Activated CD4-positive, CD25-positive, alpha-beta regulatory T cell treated with anti-CD3 and anti-CD28 coated beads, Interleukin-2, amount 50 U/mL, for 72 hours (primary cell): ENCODE measurements around the gene MYCT1.
"Not testable (repeated sequence)": the region's sequence is repeated elsewhere in the genome, so short reads cannot be mapped to it uniquely, and the experiment has no call there.

Source experiments
- DNase-seq: peaks from one replicate; pipeline ENCODE4 v3.0.0; 2021

Gene MYCT1

GRCh38 chr6:152697634-152698033 lies at the start of gene MYCT1:
Gene MYCT1, plus strand, starts transcription at chr6:152697897. Its CDS starts 6 bp downstream, at chr6:152697903.
- no peak for DNase-seq

GRCh38 chr6:152648105-152648504 lies 49.6 kb upstream of the MYCT1 start:
- DNase-seq = no peak

GRCh38 chr6:152651986-152652385 lies 45.7 kb upstream of the MYCT1 start:
- DNase-seq = no peak

- DNase-seq = no peak
These were observed 35.9 kb upstream of the MYCT1 start for GRCh38 chr6:152661776-152662175.

GRCh38 chr6:152669895-152670294 lies 27.8 kb upstream of the MYCT1 start:
- no peak for DNase-seq

GRCh38 chr6:152671171-152671570 lies 26.5 kb upstream of the MYCT1 start:
- DNase-seq = no peak

GRCh38 chr6:152673236-152673635 lies 24.5 kb upstream of the MYCT1 start:
- no peak for DNase-seq

- DNase-seq = no peak
These were observed 17.5 kb upstream of the MYCT1 start for GRCh38 chr6:152680151-152680550.

GRCh38 chr6:152680879-152681517 lies 16.7 kb upstream of the MYCT1 start:
- DNase-seq = no peak

GRCh38 chr6:152682141-152682540 lies 15.6 kb upstream of the MYCT1 start:
- DNase-seq = no peak

GRCh38 chr6:152682935-152683334 lies 14.8 kb upstream of the MYCT1 start:
- DNase-seq = not testable (repeated sequence)

GRCh38 chr6:152685819-152686218 lies 11.9 kb upstream of the MYCT1 start:
- DNase-seq = no peak

GRCh38 chr6:152695372-152696045 lies 2.2 kb upstream of the MYCT1 start:
- no peak for DNase-seq

- DNase-seq = no peak
These were observed 1.2 kb upstream of the MYCT1 start for GRCh38 chr6:152696522-152696921.

- DNase-seq = no peak
These were observed 995 bp downstream of the MYCT1 start for GRCh38 chr6:152698692-152699091.

GRCh38 chr6:152700427-152700826 lies 2.7 kb downstream of the MYCT1 start:
- DNase-seq = no peak

- DNase-seq = no peak
These were observed 3.6 kb downstream of the MYCT1 start for GRCh38 chr6:152701081-152701862.

- DNase-seq = no peak
These were observed 4.2 kb downstream of the MYCT1 start for GRCh38 chr6:152701863-152702401.

GRCh38 chr6:152703750-152704149 lies 6.1 kb downstream of the MYCT1 start:
- not testable (repeated sequence) for DNase-seq

- DNase-seq = no peak
These were observed 7.6 kb downstream of the MYCT1 start for GRCh38 chr6:152705327-152705726.

- DNase-seq = no peak
These were observed 18.6 kb downstream of the MYCT1 start for GRCh38 chr6:152716322-152716721.

GRCh38 chr6:152720974-152721373 lies 23.3 kb downstream of the MYCT1 start:
- no peak for DNase-seq

GRCh38 chr6:152721956-152722355 lies 24.3 kb downstream of the MYCT1 start:
- no peak for DNase-seq

GRCh38 chr6:152723398-152723797 lies 25.7 kb downstream of the MYCT1 start:
- no peak for DNase-seq
